Mesendoderm (in vitro differentiated cells): Measurements from ENCODE around the gene TTC14.

Experiments used
- DNase-seq: peaks from one replicate; pipeline ENCODE4 v3.0.0; 2013
- H2AK5ac ChIP-seq: 2 replicates; pipeline ENCODE4 v1.6.1; 2013; ENCODE audit warnings: low read length, inconsistent platforms
- H2BK120ac ChIP-seq: 2 replicates; pipeline ENCODE4 v1.6.1; 2013; ENCODE audit warnings: low read depth, mild to moderate bottlenecking, low read length, moderate library complexity, mixed read lengths
- H2BK15ac ChIP-seq: replicated peaks from 2 replicates; pipeline ENCODE4 v1.6.1; 2013; ENCODE audit warnings: low read depth, mild to moderate bottlenecking, moderate library complexity
- H2BK5ac ChIP-seq: 2 replicates; pipeline ENCODE4 v1.6.1; 2013; ENCODE audit warnings: low read length, inconsistent platforms
- H3K18ac ChIP-seq: 2 replicates; pipeline ENCODE4 v1.6.1; 2013; ENCODE audit warnings: mild to moderate bottlenecking, low read length, mixed read lengths
- H3K23ac ChIP-seq: one replicate; pipeline ENCODE4 v1.6.1; 2013; ENCODE audit warnings: low read length
- H3K27ac ChIP-seq: 2 replicates; pipeline ENCODE4 v1.5.1; 2013; ENCODE audit warnings: low read depth, mild to moderate bottlenecking, inconsistent platforms, low read length, moderate library complexity
- H3K27me3 ChIP-seq: 2 replicates; pipeline ENCODE4 v1.6.1; 2013; ENCODE audit warnings: low read length, control low read depth, mild to moderate bottlenecking, inconsistent platforms; ENCODE audit not compliant: insufficient read depth, poor library complexity
- H3K36me3 ChIP-seq: 2 replicates; pipeline ENCODE4 v1.6.1; 2013; ENCODE audit warnings: low read length, inconsistent platforms; ENCODE audit not compliant: control insufficient read depth, insufficient read depth
- H3K4ac ChIP-seq: one replicate; pipeline ENCODE4 v1.6.1; 2013; ENCODE audit warnings: low read depth, mild to moderate bottlenecking, low read length, moderate library complexity
- H3K4me1 ChIP-seq: 2 replicates; pipeline ENCODE4 v1.6.1; 2013; ENCODE audit warnings: low read depth, low read length, inconsistent platforms; ENCODE audit not compliant: control insufficient read depth
- H3K4me2 ChIP-seq: 2 replicates; pipeline ENCODE4 v1.6.1; 2013; ENCODE audit warnings: low read length
- H3K4me3 ChIP-seq: 2 replicates; pipeline ENCODE4 v1.5.1; 2013; ENCODE audit warnings: mild to moderate bottlenecking, low read length
- H3K56ac ChIP-seq: one replicate; pipeline ENCODE4 v1.6.1; 2013; ENCODE audit warnings: low read length
- H3K79me1 ChIP-seq: 2 replicates; pipeline ENCODE4 v1.6.1; 2013; ENCODE audit warnings: low read length, inconsistent platforms
- H3K79me2 ChIP-seq: 2 replicates; pipeline ENCODE4 v1.6.1; 2013; ENCODE audit warnings: mild to moderate bottlenecking, low read length; ENCODE audit not compliant: control insufficient read depth, insufficient read depth
- H3K9ac ChIP-seq: 2 replicates; pipeline ENCODE4 v1.6.1; 2013; ENCODE audit warnings: low read length, inconsistent platforms
- H4K5ac ChIP-seq: one replicate; pipeline ENCODE4 v1.6.1; 2013; ENCODE audit warnings: low read length
- H4K8ac ChIP-seq: one replicate; pipeline ENCODE4 v1.6.1; 2013; ENCODE audit warnings: low read depth, mild to moderate bottlenecking, control low read depth, low read length, moderate library complexity
- WGBS: extraction: QIAGEN DNeasy Blood & Tissue Kit; methylation state at CpG from one replicate; pipeline ENCODE4 v1.1.7; 2013; ENCODE audit warnings: low lambda C conversion rate, missing lambda C conversion rate; ENCODE audit not compliant: insufficient coverage; ENCODE audit errors: extremely low coverage; 5-methylcytosine and 5-hydroxymethylcytosine counted together

TTC14 gene

DNA sequence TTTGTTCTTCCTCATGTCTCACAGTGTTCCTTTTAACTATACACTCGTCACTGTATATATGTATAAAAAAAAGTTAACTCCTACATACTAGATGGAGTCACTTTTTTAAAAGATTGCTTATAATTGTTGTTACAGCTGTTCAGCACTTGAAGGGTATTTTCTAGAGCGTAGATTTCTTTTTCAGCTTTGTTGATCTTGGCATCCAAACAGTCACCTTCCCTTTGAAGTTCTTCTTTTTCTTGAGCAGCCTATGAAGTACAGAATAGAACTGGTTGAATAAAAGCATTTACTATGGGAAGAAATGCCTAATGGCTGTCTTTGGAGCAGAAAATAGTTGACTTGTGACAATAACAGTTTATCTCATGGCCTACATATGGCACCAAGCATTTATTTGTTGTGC is 17.8 kb downstream of the TTC14 start:
- DNase-seq, result no peak
- no CpG with 5 or more reads among the region's 2 CpGs for WGBS
- no peak overlapping the region for H3K9ac ChIP-seq
- H2BK120ac ChIP-seq, result no peak overlapping the region
- no peak overlapping the region for H4K8ac ChIP-seq
- no peak overlapping the region for H2BK15ac ChIP-seq
- H2AK5ac ChIP-seq, result no peak overlapping the region
- H3K27me3 ChIP-seq, result no peaks in the 10 kb centered on the region
- no peak overlapping the region for H3K4me2 ChIP-seq
- H4K5ac ChIP-seq, result no peak overlapping the region
- H3K4me1 ChIP-seq, result no peaks in the 10 kb centered on the region
- no peak overlapping the region for H3K4me3 ChIP-seq
- no peak overlapping the region for H2BK5ac ChIP-seq
- no peaks in the 10 kb centered on the region for H3K36me3 ChIP-seq
- no peak overlapping the region for H3K27ac ChIP-seq
- no peak overlapping the region for H3K18ac ChIP-seq
- no peaks in the 10 kb centered on the region for H3K79me2 ChIP-seq
- H3K4ac ChIP-seq, result no peak overlapping the region
- no peaks in the 10 kb centered on the region for H3K79me1 ChIP-seq
- H3K56ac ChIP-seq, result no peak overlapping the region
- no peak overlapping the region for H3K23ac ChIP-seq

DNA sequence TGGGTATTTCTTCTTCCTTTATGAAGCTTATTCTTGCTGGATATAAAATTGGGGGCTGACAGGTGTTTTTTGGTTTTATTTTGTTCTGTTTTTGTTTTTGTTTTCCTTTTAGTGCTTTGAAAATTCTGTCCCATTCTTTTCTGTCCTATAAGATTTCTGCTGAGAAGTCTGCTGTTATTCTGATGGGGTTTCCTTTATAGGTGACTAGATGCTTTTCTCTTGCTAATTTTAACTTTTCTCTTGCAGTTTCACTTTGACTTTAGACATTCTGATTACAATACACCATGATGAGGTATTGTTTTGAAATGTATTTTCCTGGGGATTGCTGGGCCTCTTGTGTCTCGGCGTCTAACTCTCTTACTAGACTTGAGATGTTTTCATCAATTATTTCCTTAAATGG is 22.8 kb downstream of the TTC14 start:
- no peak overlapping the region for H2AK5ac ChIP-seq
- H3K36me3 ChIP-seq, result no peaks in the 10 kb centered on the region
- H2BK120ac ChIP-seq, result no peak overlapping the region
- WGBS, result no CpG with 5 or more reads among the region's 2 CpGs
- H3K4me1 ChIP-seq, result no peaks in the 10 kb centered on the region
- H3K23ac ChIP-seq, result no peak overlapping the region
- no peaks in the 10 kb centered on the region for H3K79me1 ChIP-seq
- no peak overlapping the region for H3K4me3 ChIP-seq
- H2BK15ac ChIP-seq, result no peak overlapping the region
- no peak overlapping the region for H3K27ac ChIP-seq
- H3K4ac ChIP-seq, result no peak overlapping the region
- no peak overlapping the region for H2BK5ac ChIP-seq
- no peak overlapping the region for H4K5ac ChIP-seq
- no peak overlapping the region for H3K4me2 ChIP-seq
- no peak overlapping the region for H3K18ac ChIP-seq
- no peaks in the 10 kb centered on the region for H3K27me3 ChIP-seq
- H3K56ac ChIP-seq, result no peak overlapping the region
- DNase-seq, result no peak
- no peaks in the 10 kb centered on the region for H3K79me2 ChIP-seq
- H4K8ac ChIP-seq, result no peak overlapping the region
- no peak overlapping the region for H3K9ac ChIP-seq

DNA sequence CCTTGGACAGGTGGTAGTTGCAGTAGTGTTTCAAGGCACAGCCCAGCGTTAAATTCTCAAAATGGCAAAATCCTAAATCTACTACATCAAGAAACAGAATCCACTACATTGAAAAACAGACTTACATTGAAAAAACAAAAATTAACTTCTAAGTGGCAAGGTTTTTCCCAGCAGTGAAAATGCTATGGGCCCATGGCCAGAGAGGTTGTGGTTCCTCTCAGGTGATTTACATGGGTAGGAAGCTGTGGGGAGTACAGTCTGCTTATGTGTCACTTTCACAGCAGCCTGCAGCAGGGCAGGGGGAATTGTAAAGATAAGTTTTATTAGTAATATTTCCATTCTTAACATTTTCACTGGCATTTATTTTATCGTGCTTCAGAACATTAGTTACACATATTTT is 24.9 kb downstream of the TTC14 start:
- Histone ChIP-seq H3K4ac (no peak overlapping the region), H2AK5ac (no peak overlapping the region), H3K9ac (no peak overlapping the region), H3K18ac (no peak overlapping the region), H3K23ac (no peak overlapping the region), H3K36me3 (no peaks in the 10 kb centered on the region), H2BK5ac (no peak overlapping the region), H3K27ac (no peak overlapping the region), H3K4me3 (no peak overlapping the region), H3K56ac (no peak overlapping the region), H4K8ac (no peak overlapping the region), H2BK120ac (no peak overlapping the region), H4K5ac (no peak overlapping the region), H3K79me1 (no peaks in the 10 kb centered on the region), H3K4me1 (no peaks in the 10 kb centered on the region), H2BK15ac (no peak overlapping the region), H3K79me2 (no peaks in the 10 kb centered on the region), H3K4me2 (no peak overlapping the region), H3K27me3 (no peaks in the 10 kb centered on the region)
- WGBS, result no CpG with 5 or more reads among the region's 2 CpGs
- DNase-seq, result no peak

DNA sequence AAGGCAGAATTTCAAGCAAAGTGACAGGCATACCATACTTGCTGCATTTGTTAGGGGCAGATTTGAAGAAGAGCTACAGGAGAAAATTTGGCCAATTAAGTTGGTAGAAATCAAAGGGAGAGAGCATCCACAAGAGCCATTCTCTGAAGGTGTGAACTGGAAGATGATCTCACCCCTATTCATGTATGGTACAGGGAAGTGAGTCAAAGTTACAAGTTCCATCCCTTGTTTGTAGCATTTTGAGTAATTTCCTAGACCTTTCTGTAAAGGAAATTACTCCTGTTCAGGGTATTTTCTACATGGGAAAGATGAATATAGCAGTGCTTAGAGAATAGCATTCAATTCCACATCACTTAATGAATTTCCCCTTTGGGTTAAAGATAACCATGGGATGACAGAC is 28.4 kb downstream of the TTC14 start:
- H3K4ac ChIP-seq, result no peak overlapping the region
- no peak overlapping the region for H2BK120ac ChIP-seq
- H4K8ac ChIP-seq, result no peak overlapping the region
- H3K18ac ChIP-seq, result no peak overlapping the region
- H3K79me1 ChIP-seq, result no peaks in the 10 kb centered on the region
- H4K5ac ChIP-seq, result no peak overlapping the region
- H3K23ac ChIP-seq, result no peak overlapping the region
- no peak overlapping the region for H3K9ac ChIP-seq
- no peaks in the 10 kb centered on the region for H3K79me2 ChIP-seq
- H3K56ac ChIP-seq, result no peak overlapping the region
- H3K36me3 ChIP-seq, result no peaks in the 10 kb centered on the region
- no peaks in the 10 kb centered on the region for H3K27me3 ChIP-seq
- H3K4me3 ChIP-seq, result no peak overlapping the region
- no peak overlapping the region for H3K4me2 ChIP-seq
- no peak for DNase-seq
- no peak overlapping the region for H3K27ac ChIP-seq
- no peak overlapping the region for H2BK15ac ChIP-seq
- H2BK5ac ChIP-seq, result no peak overlapping the region
- no peaks in the 10 kb centered on the region for H3K4me1 ChIP-seq
- H2AK5ac ChIP-seq, result no peak overlapping the region

DNA sequence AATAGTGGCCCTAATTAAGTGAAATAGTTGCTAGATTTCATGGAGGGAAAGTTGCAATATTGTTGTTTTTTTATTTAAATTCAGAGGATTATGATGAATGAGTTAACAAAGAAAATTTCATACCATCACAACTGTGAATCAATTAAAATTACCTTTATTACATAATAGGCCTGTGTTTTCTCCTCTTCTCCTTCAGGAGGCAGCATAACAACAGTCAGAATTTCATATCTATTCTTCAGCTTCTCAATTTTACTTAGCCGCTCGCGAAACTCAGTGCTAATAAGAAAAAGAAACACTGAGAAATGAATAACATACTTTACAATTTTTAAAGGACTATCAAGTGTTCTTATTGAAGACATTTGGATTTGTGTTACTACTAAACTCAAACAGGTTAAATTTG is 29.4 kb downstream of the TTC14 start:
- Histone ChIP-seq H3K4ac (no peak overlapping the region), H2BK120ac (no peak overlapping the region), H2BK15ac (no peak overlapping the region), H3K27me3 (no peaks in the 10 kb centered on the region), H3K23ac (no peak overlapping the region), H3K79me1 (no peaks in the 10 kb centered on the region), H4K5ac (no peak overlapping the region), H3K36me3 (no peaks in the 10 kb centered on the region), H4K8ac (no peak overlapping the region), H3K56ac (no peak overlapping the region), H3K4me1 (no peaks in the 10 kb centered on the region), H3K9ac (no peak overlapping the region), H2BK5ac (no peak overlapping the region), H3K27ac (no peak overlapping the region), H2AK5ac (no peak overlapping the region), H3K4me2 (no peak overlapping the region), H3K79me2 (no peaks in the 10 kb centered on the region), H3K4me3 (no peak overlapping the region), H3K18ac (no peak overlapping the region)
- no peak for DNase-seq
- WGBS, result no CpG with 5 or more reads among the region's 3 CpGs

DNA sequence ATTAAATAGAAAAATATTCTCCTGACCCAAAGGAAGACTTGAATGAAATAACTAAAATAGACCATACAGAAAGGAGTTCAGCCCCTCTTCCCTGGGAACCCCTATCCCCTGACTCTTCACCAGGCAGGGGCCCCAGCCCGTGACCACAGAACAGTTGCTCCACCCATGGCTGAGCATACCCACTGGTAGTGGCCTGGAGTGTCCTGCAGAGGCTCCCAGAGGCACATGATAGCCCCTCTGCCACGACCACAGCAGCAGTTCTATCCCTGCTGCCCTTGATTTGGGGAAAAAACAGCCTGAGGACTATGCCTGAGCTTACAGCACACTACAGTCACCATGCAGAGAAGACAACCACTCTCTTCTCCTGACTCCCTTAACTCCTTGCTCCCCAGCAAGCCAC is 31.8 kb downstream of the TTC14 start:
- Histone ChIP-seq H2BK5ac (no peak overlapping the region), H3K4me2 (no peak overlapping the region), H3K4ac (no peak overlapping the region), H4K8ac (no peak overlapping the region), H3K4me3 (no peak overlapping the region), H3K23ac (no peak overlapping the region), H3K56ac (no peak overlapping the region), H3K4me1 (no peaks in the 10 kb centered on the region), H2BK15ac (no peak overlapping the region), H2AK5ac (no peak overlapping the region), H3K18ac (no peak overlapping the region), H3K9ac (no peak overlapping the region), H4K5ac (no peak overlapping the region), H3K27me3 (no peaks in the 10 kb centered on the region), H3K36me3 (no peaks in the 10 kb centered on the region), H2BK120ac (no peak overlapping the region), H3K27ac (no peak overlapping the region), H3K79me2 (no peaks in the 10 kb centered on the region), H3K79me1 (no peaks in the 10 kb centered on the region)
- DNase-seq, result peak; percentile 34
- WGBS, result no CpG with 5 or more reads among the region's 2 CpGs
